OCI-LY3 (cell line): ENCODE results near the gene ITGB6.

Experiments used
- H2AFZ ChIP-seq: fragments of 200-600, 300-600 bp; shearing (Covaris generic); 2 replicates; pipeline ENCODE4 v1.6.0; 2014; ENCODE audit warnings: antibody characterized with exemption, low read depth, low read length
- H3K27ac ChIP-seq: fragments of 200-600, 300-600 bp; sonication (generic); 2 replicates; pipeline ENCODE4 v1.5.1; 2014; ENCODE audit warnings: mild to moderate bottlenecking, low read length, moderate library complexity, mixed read lengths
- H3K27me3 ChIP-seq: fragments of 200-600, 300-600 bp; sonication (generic); 2 replicates; pipeline ENCODE4 v1.6.1; 2014; ENCODE audit warnings: low read depth, low read length, mixed read lengths
- H3K36me3 ChIP-seq: fragments of 200-600, 300-600 bp; sonication (generic); replicated peaks from 2 replicates; pipeline ENCODE3; 2014; ENCODE audit warnings: low read depth, low read length, mixed read lengths
- H3K4me1 ChIP-seq: fragments of 300-600, 200-600 bp; sonication (generic); 2 replicates; pipeline ENCODE4 v1.6.1; 2014; ENCODE audit warnings: low read length, mixed read lengths
- H3K4me2 ChIP-seq: fragments of 200-600, 300-600 bp; sonication (generic); 2 replicates; pipeline ENCODE4 v1.6.1; 2014; ENCODE audit warnings: low read length, mixed read lengths
- H3K4me3 ChIP-seq: fragments of 300-600, 200-600 bp; sonication (generic); 2 replicates; pipeline ENCODE4 v1.5.1; 2014; ENCODE audit warnings: antibody characterized with exemption, mild to moderate bottlenecking, low read length, moderate library complexity
- H3K79me2 ChIP-seq: fragments of 300-600, 200-600 bp; shearing (Covaris generic); 2 replicates; pipeline ENCODE4 v1.6.1; 2014; ENCODE audit warnings: mild to moderate bottlenecking, low read length, mixed read lengths
- H3K9ac ChIP-seq: fragments of 300-600, 200-600 bp; shearing (Covaris generic); 2 replicates; pipeline ENCODE4 v1.6.0; 2014; ENCODE audit warnings: mild to moderate bottlenecking, low read length, moderate library complexity
- H3K9me3 ChIP-seq: fragments of 200-600, 300-600 bp; shearing (Covaris generic); 2 replicates; pipeline ENCODE4 v1.6.1; 2014; ENCODE audit warnings: low read length, mixed read lengths; ENCODE audit not compliant: insufficient read depth
- H4K20me1 ChIP-seq: fragments of 200-600, 300-600 bp; sonication (generic); 2 replicates; pipeline ENCODE4 v1.6.1; 2016; ENCODE audit warnings: low read length, mixed read lengths; ENCODE audit not compliant: insufficient read depth
- EZH2phosphoT487 ChIP-seq: fragments of 200-600 bp; shearing (Covaris generic); IDR thresholded peaks from 2 replicates; pipeline ENCODE4 v1.6.1; 2018; ENCODE audit warnings: antibody characterized with exemption, mixed run types, low read depth
- TF ChIP-seq, protein P1 (sequence below): fragments of 200-600, 300-600 bp; sonication (generic); IDR thresholded peaks from 2 replicates; pipeline ENCODE4 v1.5.1; 2014; ENCODE audit warnings: antibody characterized with exemption, low read length, low read depth

ITGB6 gene

DNA sequence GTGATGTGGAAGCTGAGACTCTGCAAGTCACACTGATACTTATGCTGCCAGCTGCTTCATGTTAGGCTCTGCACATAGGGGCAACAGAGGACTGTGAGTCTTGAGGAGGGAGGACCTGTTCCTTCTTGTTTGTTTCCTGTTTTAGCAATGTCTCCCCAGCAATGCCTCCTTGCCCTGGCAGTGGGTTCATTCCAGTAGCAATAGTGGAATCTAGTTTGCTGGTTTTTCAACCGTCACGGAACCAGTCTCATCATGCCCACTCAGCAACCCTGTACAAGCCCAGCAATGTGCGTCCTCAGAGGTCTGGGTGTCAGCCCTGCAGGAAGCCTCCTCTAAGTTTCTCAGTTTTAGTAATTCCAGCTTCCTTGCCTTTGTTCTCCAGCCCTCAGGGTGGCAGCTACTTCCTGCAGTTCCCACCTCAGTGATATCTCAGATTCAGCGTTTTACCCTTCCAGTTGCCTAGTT, 20.5 kb upstream of the ITGB6 start:
- no peak overlapping the region for H2AFZ ChIP-seq
- H3K4me1 ChIP-seq: peaks cover 21% of the 10 kb centered on the region

DNA sequence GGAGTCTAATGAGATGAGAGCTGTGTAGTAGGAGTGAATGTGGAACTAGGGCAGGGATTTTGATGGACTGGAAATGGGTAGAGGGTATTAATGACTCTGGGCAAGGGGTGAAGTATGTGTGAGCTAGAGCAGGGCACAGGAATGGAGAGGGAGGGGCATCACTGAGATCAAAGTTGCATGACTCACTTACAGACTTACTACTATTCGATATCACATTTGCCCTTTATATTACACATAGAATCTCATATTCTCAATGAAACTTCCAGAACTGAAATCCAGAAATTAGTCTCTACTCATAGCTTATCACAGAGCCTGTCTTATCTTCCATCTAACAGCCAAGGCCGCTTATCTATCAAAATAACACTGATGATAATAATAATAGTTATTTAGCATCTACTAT, 20.0 kb upstream of the ITGB6 start:
- Histone ChIP-seq H3K9me3 (no peaks in the 10 kb centered on the region), H3K4me1 (peaks cover 16% of the 10 kb centered on the region), H4K20me1 (no peaks in the 10 kb centered on the region), H3K27me3 (peaks cover 15% of the 10 kb centered on the region), H3K4me3 (no peak overlapping the region), H3K79me2 (no peaks in the 10 kb centered on the region), H3K4me2 (no peak overlapping the region), H3K36me3 (no peaks in the 10 kb centered on the region), H3K27ac (no peak overlapping the region), H2AFZ (no peak overlapping the region), H3K9ac (no peak overlapping the region)
- TF ChIP-seq EZH2phosphoT487: no peak
- TF ChIP-seq, protein P1, sequence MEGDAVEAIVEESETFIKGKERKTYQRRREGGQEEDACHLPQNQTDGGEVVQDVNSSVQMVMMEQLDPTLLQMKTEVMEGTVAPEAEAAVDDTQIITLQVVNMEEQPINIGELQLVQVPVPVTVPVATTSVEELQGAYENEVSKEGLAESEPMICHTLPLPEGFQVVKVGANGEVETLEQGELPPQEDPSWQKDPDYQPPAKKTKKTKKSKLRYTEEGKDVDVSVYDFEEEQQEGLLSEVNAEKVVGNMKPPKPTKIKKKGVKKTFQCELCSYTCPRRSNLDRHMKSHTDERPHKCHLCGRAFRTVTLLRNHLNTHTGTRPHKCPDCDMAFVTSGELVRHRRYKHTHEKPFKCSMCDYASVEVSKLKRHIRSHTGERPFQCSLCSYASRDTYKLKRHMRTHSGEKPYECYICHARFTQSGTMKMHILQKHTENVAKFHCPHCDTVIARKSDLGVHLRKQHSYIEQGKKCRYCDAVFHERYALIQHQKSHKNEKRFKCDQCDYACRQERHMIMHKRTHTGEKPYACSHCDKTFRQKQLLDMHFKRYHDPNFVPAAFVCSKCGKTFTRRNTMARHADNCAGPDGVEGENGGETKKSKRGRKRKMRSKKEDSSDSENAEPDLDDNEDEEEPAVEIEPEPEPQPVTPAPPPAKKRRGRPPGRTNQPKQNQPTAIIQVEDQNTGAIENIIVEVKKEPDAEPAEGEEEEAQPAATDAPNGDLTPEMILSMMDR: no peak

More for the DNA sequence above, 20.5 kb upstream of the ITGB6 start:
- TF ChIP-seq EZH2phosphoT487: no peak
- TF ChIP-seq, protein P1: no peak
- Histone ChIP-seq H3K9ac (no peak overlapping the region), H3K4me2 (no peak overlapping the region), H3K4me3 (no peak overlapping the region), H3K36me3 (no peaks in the 10 kb centered on the region), H3K27me3 (peaks cover 20% of the 10 kb centered on the region), H3K79me2 (no peaks in the 10 kb centered on the region), H3K27ac (no peak overlapping the region), H4K20me1 (no peaks in the 10 kb centered on the region), H3K9me3 (no peaks in the 10 kb centered on the region)

DNA sequence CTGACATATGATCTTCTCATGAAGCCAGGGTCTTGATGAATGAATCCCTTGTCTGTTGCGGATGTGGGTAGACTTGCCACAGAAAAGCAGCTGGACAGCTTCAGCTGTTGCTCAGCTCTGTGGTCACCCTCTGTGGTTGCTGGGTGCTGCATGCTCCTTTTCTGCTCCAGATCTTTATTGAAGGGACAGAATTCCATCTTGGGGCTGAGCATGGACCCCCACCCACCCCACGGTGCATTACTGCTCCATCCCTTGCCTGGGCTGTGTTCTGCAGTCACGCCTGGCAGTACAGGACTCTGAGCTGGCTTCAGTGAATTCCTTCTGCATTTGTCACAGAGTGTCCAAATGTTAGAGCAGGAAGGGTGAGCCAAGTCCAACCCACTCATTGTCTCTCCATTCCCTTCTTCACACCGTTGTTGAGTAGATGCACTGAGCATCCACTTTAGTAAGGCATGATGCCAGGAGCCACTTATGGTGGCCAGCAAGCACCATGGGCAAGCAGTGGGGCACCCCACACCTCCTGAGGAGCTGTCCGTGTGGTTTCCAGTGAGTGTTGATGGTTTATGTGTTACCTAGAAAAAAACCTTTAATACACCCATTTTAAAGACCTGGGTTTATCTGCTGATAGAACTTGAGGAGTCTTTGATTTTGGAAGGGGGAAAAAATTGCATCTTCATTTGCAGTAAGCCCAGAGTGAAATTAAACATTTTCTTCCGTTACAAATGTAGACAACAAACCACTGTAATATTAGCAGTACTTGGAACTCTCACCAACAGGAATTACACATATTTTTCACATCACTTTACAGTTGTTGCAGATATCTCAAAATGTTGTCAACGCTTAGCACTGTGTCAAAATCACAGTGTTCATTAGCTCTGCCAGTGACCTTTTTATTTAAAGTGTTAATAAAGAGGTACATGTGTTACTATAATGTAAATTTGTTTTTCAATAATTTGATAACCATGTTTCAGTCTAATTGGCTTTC, 14.7 kb upstream of the ITGB6 start:
- H3K27ac ChIP-seq: no peak overlapping the region
- no peaks in the 10 kb centered on the region for H3K36me3 ChIP-seq
- no peak overlapping the region for H3K4me3 ChIP-seq
- no peak overlapping the region for H3K9ac ChIP-seq
- H3K27me3 ChIP-seq: peaks cover 34% of the 10 kb centered on the region
- no peaks in the 10 kb centered on the region for H4K20me1 ChIP-seq
- H3K9me3 ChIP-seq: no peaks in the 10 kb centered on the region
- TF ChIP-seq EZH2phosphoT487: no peak
- TF ChIP-seq, protein P1: no peak
- H3K79me2 ChIP-seq: no peaks in the 10 kb centered on the region
- peaks cover 14% of the 10 kb centered on the region for H3K4me1 ChIP-seq
- H3K4me2 ChIP-seq: no peak overlapping the region
- H2AFZ ChIP-seq: no peak overlapping the region

DNA sequence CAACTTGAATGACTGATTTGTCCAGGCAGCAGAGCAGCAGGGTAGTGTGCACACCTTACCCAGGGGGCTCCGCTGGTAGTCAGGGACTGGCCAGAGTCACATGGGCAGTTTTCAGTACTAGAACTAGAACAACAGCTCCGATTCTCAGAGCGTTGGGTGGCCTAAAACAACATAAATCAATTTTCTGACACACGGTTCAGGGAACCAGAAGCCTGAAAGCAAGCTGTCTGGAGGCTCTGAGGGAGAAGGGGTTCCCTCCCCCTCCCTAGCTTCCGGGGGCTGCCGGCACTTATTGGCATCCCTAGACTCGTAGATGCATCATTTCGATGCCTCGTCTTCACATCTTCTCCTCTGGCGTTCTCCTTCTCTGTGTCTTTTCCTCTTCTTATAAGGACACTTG, 13.4 kb upstream of the ITGB6 start:
- Histone ChIP-seq H3K4me3 (no peak overlapping the region), H3K79me2 (no peaks in the 10 kb centered on the region), H3K4me2 (no peak overlapping the region), H3K9ac (no peak overlapping the region), H4K20me1 (no peaks in the 10 kb centered on the region), H3K27me3 (peaks cover 34% of the 10 kb centered on the region), H3K9me3 (no peaks in the 10 kb centered on the region), H2AFZ (no peak overlapping the region), H3K27ac (no peak overlapping the region), H3K36me3 (no peaks in the 10 kb centered on the region), H3K4me1 (peaks cover 24% of the 10 kb centered on the region)
- TF ChIP-seq EZH2phosphoT487: no peak
- TF ChIP-seq, protein P1: no peak
